ENCODE data around the gene TRPM3.

Gene TRPM3

DNA sequence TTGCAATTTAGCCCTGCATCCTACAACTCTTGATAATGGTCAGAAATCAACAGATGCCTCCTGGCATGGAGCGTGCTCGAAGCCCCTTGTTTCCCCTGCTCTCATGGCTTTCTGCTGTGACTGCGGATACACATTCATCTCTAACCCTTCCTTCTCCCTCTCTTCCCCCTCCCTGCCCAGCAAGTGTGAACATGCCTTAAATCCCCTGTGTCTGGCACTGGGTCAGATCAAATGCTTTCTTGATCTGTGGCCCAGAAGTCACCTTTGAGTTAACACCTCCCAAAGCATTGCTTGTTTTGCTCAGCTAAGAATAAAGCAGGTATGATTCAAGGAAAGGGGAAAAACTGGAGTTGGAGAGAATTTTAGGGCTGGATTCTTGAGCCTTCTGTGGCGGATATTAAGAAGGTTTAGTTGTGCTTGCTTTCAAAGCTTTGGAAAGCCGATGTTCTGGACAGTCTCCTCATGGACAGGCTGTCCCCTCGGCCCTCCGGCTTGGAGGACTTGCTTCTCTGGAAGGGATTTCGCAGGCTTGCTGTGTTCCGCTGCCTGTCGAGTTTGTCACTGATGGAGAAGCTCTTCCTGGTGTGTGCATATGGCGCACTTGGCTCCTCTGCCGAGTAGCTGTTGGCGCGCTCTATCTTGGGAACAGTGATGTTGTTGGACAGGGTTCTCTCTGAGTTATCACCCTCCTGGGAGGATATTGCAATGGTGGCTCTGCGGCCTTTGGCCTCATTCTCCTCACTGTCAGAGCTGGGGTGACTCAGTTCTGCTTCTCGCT, 585.7 kb downstream of the TRPM3 start:
- DNase-seq, result no peak

DNA sequence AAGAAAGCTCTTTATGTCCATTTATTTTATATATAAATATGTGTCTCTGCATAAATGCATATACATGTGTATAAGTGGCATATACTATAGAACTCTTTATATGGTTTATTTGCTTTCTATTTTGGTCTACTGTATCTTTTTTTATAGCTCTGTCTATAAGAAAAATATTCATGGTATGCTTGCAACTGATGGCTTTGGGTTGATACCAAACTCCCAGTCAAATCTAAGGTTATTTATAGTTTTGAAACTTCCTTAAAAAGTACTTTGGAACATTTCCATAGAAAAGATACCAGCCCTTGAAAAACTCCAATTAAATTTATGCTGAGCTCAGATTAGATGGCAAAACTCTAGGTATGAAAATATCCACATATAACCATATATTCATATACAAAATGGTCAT, 587.0 kb downstream of the TRPM3 start:
- no peak for DNase-seq

DNA sequence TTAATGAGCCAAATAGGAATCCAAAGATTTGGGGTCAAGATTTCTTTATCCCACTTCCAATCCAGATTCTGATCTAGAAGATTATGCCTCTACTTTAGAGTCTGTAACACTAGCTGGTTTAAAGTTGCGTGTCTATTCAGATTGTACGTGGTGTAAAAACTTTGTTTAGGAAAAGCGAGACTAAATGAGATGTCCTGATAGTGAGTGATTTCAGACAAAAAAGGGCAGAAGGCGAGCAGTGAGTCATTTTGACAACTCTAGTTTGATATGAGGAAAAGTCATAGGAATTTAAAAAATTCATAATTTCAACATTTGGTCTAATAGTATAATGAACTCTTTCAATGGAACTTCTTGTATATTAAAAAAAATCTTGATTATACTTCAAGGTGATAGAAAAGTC, 587.4 kb downstream of the TRPM3 start:
- no peak for DNase-seq

DNA sequence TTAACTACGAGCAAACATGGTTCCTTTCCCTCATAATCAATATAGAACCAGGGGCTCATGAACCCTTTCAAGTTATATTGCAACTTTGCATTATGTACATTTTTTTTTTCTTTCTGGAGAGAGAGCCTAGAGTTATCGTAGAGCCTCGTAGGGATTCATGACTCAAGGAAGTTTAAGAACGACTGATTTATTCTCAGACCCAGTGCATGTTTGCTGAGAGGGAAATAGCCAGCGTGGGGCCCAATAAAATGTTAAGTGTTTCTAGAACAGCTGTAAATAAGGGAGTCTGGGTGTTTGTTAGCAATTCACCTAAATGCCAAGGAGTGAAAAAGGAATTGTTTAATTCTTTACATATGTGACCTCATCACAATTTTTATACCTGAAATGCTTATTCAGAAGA, 587.9 kb downstream of the TRPM3 start:
- no peak for DNase-seq

DNA sequence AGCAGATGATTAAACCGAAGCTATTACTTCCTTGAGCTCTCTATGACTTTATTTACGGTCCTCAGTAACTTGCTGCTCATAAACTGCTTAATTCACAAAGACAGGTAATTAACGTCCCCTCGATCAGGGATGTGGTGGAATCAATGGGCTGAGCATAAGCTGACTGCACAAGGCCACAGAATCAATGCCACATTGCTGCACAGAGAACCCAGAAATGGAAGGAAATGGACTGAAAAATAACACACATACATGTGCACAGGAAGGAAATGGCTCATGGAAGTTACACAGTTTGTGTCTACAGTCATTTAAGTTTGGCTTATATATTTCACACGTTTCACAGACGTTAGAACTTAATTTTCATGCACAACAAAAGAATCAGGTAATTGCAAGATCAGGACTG, 588.7 kb downstream of the TRPM3 start:
- no peak for DNase-seq

DNA sequence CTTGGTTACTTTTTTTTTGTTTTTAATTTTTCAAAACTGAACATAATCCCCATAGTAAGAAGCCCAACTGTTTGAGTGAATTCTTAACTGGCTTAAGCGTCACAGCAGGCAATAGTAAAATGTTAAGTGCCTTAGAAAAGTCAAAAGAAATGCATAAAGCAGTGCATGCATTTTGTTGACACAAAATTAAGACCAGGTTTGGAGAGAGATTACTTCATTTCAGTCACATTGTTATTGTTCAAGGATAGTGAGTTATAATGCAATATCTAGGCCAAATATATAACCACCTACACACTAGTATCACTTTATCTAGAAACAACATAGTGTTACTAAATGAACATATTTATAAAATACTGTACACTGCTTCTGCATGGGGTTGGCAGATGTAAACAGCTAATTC, 590.1 kb downstream of the TRPM3 start:
- DNase-seq, result no peak

DNA sequence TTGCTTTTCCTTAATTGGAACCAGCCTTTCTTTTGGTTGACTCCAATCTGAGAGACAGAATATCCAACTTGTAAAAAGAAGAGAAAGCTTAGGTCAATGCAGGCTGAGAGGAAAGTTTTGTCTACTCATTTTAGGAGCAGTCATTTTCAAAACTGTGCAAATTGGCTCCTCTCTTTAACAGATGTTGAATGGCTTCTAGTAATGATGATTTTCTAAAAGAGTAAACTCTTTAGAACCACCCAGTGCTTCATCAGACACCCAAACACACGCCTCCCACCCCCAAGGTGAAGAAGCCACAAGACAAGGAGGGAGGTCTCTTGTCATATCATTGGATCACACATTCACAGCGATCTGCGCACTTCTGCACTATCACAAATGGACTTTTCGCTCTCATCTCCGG, 590.7 kb downstream of the TRPM3 start:
- DNase-seq, result no peak

DNA sequence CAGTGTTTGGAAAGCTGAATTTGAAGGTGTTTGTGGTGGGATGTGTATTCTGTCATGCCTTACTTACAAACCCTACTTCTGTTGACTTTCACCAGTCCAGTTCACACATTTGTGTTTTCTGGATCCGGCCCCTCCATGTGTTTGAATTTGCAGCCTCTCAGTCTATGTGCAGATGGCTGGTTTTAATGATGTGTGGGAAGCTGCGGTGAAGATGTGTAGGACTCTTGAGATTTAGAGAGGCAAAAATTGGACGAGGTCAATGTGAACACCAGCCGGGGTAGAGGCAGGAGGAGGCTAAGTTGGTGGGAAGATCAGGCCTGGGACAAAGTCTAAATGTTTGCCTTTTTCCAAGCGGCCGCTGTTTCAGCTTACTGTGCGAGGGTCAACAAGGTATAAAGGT, 591.6 kb downstream of the TRPM3 start:
- no peak for DNase-seq

DNA sequence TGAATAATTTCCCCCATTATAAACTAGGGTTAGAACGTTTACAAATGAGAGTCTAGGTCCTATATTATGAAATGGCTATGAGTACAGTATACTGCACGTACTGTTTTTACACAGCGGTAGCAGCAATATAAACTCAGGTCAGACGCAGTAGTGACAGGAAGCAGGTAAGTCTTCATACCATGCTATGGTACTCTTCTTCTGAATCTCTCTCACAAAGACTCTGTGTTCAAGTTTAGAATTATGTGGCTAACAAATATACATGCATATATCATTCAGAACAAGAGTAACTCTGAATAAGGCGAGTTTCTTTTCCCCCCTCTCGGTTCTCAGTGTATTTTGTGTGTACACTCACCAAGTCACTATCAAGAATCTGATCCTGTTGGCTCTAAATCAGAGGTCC, 592.0 kb downstream of the TRPM3 start:
- DNase-seq, result no peak

DNA sequence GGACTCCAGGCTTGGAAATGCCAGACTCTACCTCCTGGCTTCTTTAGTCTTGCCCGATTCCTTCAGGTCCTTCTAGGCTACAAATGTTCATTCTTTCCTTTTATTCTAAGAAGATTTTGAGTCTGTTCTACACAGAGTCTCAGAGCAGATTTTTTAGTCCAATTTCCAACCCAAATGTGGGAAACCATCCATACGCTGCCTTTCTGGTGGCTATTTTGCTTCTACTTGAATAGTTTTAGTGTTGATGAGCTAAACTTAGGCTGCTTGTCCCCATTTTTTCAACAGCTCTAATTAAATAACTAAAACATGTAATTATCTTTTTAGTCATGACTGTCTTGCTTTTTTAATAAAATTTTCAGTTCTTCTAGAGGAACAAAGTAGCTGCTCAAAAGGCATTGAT, 594.5 kb downstream of the TRPM3 start:
- no peak for DNase-seq

DNA sequence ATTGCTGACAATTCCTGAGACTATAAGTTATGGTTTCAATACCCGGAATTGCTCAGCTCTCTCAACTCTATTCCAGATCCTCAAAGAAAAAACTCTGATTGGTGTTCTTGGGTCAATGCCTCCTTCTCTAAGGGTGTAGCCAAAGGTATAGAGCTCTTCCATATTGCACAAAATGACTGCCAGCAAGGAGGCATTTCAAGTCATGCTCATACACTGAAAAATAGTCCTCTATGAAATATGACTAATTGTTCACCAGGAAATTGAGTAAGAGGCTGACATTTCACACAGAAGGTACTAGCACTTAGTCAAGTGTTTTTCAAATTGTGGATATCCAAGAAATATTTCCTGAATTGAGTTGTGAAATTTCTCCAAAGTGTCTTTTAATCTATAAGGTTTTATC, 595.9 kb downstream of the TRPM3 start:
- no peak for DNase-seq

DNA sequence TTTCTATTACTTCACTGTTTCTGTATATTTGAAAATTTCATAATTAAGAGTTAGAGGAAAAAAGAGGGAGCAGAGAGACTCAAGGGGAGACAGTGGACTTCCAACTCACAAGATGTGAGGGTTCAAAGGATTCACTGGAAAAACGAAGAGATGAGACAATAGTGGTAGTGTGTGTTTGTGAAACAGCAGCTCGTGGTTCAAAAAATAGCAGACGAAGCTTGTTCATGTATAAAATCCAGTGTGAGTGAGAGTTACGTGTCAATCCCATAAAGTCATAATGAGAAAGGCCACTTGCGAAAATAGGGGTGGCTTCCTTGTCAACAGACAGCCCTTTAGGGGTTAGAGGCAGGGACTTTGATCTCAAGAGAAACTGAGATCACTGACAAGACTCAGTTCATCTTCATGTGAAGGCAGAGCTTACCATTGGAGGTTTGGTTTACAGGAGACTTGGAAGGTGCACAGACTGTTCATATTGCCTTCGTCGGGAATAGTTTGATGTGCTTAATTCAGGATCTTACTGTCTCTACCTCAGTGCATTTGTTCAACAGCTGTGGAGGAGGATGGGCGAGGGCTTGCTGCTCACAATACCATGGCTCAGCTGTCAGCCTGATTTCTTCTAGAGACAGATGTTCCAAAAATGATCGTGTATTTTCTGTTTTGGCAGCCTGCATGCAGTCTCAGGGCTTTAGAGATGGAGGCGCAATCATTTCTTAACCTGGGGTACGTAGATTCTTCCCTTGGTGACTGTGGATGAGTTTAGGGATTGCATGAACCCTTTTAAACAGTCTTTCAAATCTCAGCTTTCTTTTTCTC, 601.3 kb downstream of the TRPM3 start:
- no peak for DNase-seq

DNA sequence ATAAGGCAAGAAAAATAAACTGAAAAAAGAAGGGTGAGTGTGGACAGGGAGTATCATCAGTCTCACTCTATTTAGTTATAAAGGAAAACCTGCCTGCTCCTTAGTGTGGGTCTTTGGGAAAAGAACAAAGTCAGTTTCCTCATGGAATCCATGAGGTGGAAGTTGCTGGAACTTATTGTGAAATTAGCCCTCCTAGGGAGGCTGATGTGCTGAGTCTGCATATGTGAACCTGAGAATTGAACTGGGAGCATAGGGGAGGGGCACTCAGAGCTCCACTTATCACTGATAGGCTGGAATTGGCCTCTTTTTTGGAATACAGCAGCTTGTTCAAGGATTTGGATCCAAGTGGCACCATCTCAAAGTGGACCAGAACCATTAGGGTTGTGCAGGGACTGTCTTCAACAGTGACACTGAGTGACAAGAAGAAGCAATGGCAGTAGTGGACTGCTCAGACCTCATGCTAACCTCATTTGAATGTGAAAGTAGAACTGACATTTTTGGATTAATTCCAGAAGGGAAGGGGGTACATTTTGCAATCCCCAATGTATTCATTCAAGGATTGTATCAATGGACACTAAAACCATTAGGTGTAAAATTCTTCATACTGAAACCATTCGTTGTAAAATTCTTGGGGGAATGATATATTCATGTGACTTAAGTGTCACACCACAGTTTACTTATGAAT, 603.4 kb downstream of the TRPM3 start:
- DNase-seq, result no peak

DNA sequence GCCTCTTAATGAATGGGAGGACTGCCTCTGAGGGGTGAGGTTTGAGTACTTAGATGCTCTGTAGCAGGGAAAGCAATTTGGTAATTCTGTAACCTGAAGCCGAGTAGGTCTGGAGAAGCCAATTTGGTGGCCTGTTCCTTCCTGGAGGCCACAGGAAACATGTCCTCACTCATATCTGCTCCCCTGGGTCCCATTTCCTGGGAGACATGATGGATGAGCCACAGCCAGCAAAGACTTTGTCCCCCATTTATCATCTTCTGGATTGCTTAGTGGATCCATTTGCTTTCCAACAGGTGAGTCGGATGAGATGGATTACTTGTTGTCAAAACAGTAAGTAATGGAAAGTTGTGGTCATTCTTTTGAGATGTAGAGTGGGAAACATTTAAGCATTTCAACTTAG, 607.1 kb downstream of the TRPM3 start:
- no peak for DNase-seq

DNA sequence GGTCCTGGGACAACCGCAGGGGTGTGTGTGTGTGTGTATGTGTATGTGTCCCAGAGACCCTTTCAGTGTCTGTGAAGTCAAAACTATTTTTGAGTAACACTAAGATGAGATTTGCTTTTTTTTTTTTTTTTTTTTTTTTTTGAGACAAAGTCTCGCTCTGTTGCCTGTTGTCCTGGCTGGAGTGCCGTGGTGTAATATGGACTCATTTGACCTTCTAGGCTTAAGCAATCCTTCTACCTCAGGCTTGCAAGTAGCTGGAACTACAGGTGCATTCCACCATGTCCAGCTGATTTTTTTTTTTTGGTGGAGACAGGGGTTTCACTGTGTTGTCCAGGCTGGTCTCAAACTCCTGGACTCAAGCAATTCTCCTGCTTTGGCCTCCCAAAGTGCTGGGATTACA, 609.6 kb downstream of the TRPM3 start:
- no peak for DNase-seq

DNA sequence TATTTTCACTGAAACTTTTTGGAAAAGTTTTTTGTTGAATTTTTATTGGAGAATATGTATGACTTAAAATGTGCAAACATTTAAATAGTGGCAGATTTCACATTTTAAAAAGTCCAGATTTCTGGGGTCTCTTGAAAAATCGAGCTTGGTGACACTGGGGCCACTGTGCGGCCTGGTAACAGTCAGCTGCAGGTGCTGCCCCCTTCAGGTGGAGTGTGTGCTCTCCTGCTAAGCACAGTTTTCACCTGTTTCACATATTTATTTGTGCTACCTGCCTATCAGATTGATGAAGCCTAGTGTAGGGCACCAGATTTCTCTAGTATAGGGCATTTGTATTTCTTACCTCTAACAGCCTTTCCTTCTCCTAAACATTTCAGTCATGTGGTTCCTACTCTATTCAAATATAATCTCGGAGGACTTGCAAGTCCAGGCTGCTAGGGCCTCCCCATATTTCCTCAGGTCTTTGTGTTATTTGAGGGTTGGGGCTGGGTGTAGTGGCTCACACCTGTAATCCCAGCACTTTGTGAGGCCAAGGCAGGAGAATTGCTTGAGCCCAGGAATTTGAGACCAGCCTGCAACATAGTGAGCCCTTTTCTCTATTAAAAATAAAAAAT, 611.2 kb downstream of the TRPM3 start:
- DNase-seq, result no peak

DNA sequence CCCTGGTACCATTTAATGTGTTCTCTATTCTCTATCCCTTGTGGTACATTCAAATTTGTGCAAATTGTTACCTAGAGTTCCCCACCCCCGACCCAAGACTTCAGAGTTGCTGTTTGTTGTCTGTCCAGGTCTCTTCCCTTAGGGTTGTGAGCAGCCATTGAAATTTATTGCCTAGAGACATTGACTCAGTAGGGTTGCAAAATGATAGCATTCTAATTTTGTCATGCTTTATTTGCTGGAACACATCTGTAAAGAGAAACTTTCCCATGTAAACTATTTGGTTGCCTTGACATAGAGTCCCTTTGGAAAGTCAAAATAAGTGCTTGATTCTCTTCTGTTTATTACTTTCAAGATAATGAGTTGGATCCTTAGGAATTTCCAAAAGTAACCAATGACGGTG, 615.3 kb downstream of the TRPM3 start:
- no peak for DNase-seq

DNA sequence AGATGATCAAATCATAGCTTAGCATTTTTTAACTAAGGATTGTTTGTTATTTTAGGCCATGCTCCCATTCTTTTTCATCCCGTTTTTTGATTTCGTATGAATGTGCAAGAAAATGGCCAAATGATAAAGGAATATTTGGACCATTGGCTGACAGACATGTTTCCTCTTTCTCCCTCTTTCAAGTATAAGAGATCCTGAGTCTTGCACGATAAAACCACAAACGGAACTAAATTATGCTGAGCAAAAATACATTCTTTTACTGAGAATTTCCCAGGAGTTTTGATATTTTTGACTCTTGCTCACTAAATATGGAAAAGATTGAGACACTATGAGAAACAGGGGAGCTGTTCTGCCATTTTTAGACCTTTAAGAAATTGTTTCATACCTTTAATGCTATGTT, 616.6 kb downstream of the TRPM3 start:
- DNase-seq, result no peak

DNA sequence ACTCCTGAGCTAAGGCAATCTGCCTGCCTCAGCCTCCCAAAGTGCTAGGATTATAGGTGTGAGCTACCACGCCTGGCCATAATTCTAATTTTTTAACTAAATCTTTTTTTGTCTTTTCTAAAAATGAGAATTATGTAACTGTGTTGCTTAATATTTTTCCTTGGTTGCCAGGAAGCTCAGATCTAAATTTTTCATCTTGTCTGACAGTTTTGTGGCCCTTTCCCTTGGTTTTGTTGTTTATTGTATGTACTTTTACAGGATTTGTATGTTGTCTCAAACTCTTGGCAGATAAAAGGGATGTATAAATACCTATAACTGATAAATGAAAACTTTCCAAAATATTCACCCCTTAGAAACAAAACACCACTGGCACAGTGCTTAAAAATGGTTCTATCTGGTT, 618.7 kb downstream of the TRPM3 start:
- DNase-seq, result no peak

DNA sequence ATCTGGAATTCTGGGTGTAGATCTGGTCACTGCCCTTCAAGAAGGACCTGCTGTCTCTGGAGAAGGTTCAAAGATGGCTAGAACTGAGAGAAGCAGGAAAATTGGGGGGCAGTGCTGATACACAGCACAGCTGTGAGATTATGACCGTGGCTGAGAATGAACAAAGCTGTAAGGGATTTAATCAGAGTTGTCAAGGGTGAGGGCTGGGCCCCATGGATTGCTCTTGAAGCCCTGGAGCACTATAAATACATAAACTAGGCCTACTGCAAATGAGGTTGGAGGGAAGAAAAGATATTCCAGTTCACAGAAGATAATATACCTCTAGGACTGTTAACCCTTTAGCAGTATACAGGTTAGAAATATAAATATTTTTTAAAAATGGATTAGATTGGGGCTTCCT, 620.6 kb downstream of the TRPM3 start:
- no peak for DNase-seq

DNA sequence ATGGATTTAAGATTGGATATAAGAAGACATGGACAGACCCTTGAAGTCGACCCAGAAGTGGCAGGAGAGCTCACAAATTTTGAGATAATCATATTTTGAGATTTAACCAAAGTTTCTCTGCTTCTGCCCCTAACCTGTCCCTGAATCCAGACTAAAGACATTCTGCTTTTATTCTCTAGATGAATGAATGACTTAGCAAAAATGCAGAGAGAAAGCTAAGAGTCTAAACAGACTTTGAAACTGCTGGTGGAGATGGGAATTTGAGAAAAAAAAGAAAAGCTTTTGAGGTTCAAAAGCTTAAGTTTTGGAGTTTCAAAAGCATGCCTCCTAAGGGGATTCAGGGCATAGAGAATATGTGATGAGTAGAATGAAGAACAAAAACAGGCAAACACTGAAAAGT, 621.8 kb downstream of the TRPM3 start:
- DNase-seq, result no peak

DNA sequence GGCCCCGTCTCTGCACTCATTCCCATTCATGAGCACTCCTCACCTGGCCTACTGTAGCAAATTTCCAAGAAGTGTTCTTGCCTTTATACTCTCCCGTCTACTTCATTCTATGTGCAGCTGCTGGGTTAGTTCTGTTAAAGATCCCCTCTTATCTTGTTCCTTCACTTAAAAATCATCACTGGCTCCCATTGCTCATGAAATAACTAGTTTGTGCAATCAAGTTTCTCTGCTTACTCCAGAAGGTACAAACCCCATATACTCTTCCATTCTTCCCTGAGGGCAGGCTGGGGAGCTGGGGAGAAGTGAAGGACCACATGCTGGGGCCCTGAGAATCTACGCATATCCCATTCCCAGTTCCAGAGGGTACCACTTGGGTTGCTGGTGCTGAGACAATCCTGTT, 622.6 kb downstream of the TRPM3 start:
- DNase-seq, result no peak

DNA sequence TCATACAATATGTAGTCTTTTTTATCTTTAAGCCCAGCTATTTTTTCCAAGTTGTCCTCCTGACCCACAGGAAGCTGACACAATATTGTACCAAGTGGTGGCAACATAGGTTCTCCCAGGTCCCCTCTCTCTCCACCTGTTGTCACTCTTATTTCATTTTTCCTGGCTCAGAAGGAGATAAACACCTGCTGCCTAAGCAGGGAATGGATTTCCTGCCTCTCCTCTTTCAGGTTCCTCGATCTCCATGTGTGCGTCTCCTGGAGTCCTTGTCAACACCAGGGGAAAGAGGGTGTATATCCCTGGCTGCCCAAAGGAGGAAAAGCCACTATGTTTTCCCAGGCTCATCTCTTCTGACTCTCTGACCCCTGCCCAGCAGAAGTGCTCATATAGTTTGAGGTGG, 625.2 kb downstream of the TRPM3 start:
- no peak for DNase-seq

DNA sequence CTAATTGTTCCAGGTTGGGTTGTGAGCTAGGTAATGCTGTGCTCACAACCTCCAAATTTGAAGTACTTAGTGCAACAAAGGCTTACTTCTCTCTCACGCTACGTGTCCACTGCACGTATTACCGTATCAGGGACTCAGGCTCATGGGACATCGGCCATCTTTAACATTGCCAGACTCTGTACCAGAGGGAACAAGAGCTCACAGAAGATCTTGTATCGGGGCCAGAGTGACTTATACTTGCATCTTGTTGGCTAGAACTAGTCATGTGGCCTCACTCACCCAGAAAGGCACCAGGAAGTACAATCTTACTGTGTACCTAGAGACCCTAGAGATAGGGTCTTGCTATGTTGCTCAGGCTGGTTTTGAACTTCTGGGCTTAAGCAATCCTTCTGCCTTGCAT, 625.9 kb downstream of the TRPM3 start:
- DNase-seq, result no peak
